DOHH2 (cell line): ENCODE measurements around the gene SMOC2.

Experiments used
- H3F3A ChIP-seq: fragments of 200-600 bp; sonication (generic), shearing (Covaris generic); 2 replicates; pipeline ENCODE4 v1.6.0; 2016; ENCODE audit warnings: antibody characterized with exemption, mild to moderate bottlenecking; ENCODE audit not compliant: control insufficient read depth, insufficient read depth
- H3K27ac ChIP-seq: fragments of 200-600 bp; sonication (generic); 2 replicates; pipeline ENCODE4 v1.5.1; 2014; ENCODE audit warnings: low read depth, mild to moderate bottlenecking, low read length, moderate library complexity
- H3K27me3 ChIP-seq: fragments of 200-600 bp; sonication (generic); 2 replicates; pipeline ENCODE4 v1.6.1; 2014; ENCODE audit warnings: mild to moderate bottlenecking, low read length, mixed read lengths; ENCODE audit not compliant: control insufficient read depth
- H3K36me3 ChIP-seq: fragments of 200-600 bp; sonication (generic); 2 replicates; pipeline ENCODE4 v1.6.1; 2014; ENCODE audit warnings: mild to moderate bottlenecking, low read length, moderate library complexity, mixed read lengths; ENCODE audit not compliant: control insufficient read depth
- H3K4me1 ChIP-seq: fragments of 200-600 bp; sonication (generic); 2 replicates; pipeline ENCODE4 v1.6.1; 2014; ENCODE audit warnings: mild to moderate bottlenecking, low read length, mixed read lengths; ENCODE audit not compliant: control insufficient read depth
- H3K4me2 ChIP-seq: fragments of 200-600 bp; sonication (generic); 2 replicates; pipeline ENCODE4 v1.6.0; 2014; ENCODE audit warnings: mild to moderate bottlenecking, low read length, moderate library complexity
- H3K4me3 ChIP-seq: fragments of 200-600 bp; sonication (generic); 2 replicates; pipeline ENCODE4 v1.5.1; 2014; ENCODE audit warnings: mild to moderate bottlenecking, low read length, mixed read lengths
- H3K79me2 ChIP-seq: fragments of 200-600 bp; sonication (generic); 2 replicates; pipeline ENCODE4 v1.6.1; 2014; ENCODE audit warnings: mild to moderate bottlenecking, low read length, mixed read lengths; ENCODE audit not compliant: control insufficient read depth
- H3K9me2 ChIP-seq: fragments of 200-600 bp; sonication (generic); replicated peaks from 2 replicates; pipeline ENCODE4 v1.6.1; 2014; ENCODE audit warnings: mild to moderate bottlenecking, low read length, mixed read lengths; ENCODE audit not compliant: control insufficient read depth
- H3K9me3 ChIP-seq: fragments of 200-600 bp; sonication (generic); 2 replicates; pipeline ENCODE4 v1.6.1; 2014; ENCODE audit warnings: antibody characterized with exemption, low read length, mixed read lengths; ENCODE audit not compliant: control insufficient read depth, insufficient read depth
- H4K20me1 ChIP-seq: fragments of 200-600 bp; sonication (generic); 2 replicates; pipeline ENCODE4 v1.6.0; 2014; ENCODE audit warnings: low read depth, mild to moderate bottlenecking, antibody characterized with exemption, low read length, moderate library complexity; ENCODE audit not compliant: control insufficient read depth, insufficient read depth
- EZH2phosphoT487 ChIP-seq: fragments of 200-600 bp; sonication (generic); IDR thresholded peaks from 2 replicates; pipeline ENCODE4 v1.6.1; 2017; ENCODE audit warnings: borderline replicate concordance, mild to moderate bottlenecking, antibody characterized with exemption, low read length, moderate library complexity, mixed read lengths
- TF ChIP-seq, protein P1 (sequence below): fragments of 200-600 bp; sonication (generic); IDR thresholded peaks from one replicate; pipeline ENCODE4 v1.5.1; 2014; ENCODE audit warnings: antibody characterized with exemption, mild to moderate bottlenecking, low read depth, low read length; ENCODE audit not compliant: poor library complexity, severe bottlenecking

Gene SMOC2

DNA sequence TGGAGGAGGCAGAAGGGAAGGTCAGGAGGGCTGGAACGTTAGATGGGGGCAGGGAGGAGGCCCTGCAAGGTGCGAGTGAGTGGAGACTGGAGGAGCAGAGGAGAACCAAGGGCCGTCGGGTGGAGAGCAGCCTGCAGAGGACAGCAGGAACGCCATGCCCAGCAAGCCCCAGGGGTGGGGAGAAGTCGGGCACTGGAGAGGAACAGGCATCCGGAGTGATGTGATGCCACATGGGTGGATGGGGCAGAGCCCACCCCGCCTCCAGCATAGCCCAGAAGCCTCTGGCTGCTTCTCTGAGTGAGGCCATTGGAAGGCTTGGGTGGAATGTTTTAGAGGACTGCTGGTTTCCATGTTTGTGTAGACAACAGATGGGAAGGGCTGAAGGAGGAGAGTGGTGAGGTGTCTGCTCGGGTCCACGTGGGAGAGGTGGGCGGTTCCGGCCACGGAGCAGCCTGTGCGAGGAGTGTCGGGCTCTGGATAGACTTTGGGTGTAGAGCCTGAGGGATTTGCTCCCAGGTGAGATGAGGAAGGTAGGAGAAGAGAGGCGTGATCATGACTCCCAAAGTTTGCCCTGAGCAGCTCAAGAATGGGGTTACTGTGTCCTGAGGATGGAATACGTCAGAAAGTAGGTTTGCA is 221.4 kb downstream of the SMOC2 start:
- Histone ChIP-seq H3K9me3 (peaks cover 12% of the 10 kb centered on the region; the same call in 1 of the 2 replicates), H3K4me2 (no peak overlapping the region)
- no peak for TF ChIP-seq EZH2phosphoT487
- TF ChIP-seq, protein P1, sequence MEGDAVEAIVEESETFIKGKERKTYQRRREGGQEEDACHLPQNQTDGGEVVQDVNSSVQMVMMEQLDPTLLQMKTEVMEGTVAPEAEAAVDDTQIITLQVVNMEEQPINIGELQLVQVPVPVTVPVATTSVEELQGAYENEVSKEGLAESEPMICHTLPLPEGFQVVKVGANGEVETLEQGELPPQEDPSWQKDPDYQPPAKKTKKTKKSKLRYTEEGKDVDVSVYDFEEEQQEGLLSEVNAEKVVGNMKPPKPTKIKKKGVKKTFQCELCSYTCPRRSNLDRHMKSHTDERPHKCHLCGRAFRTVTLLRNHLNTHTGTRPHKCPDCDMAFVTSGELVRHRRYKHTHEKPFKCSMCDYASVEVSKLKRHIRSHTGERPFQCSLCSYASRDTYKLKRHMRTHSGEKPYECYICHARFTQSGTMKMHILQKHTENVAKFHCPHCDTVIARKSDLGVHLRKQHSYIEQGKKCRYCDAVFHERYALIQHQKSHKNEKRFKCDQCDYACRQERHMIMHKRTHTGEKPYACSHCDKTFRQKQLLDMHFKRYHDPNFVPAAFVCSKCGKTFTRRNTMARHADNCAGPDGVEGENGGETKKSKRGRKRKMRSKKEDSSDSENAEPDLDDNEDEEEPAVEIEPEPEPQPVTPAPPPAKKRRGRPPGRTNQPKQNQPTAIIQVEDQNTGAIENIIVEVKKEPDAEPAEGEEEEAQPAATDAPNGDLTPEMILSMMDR: no peak

DNA sequence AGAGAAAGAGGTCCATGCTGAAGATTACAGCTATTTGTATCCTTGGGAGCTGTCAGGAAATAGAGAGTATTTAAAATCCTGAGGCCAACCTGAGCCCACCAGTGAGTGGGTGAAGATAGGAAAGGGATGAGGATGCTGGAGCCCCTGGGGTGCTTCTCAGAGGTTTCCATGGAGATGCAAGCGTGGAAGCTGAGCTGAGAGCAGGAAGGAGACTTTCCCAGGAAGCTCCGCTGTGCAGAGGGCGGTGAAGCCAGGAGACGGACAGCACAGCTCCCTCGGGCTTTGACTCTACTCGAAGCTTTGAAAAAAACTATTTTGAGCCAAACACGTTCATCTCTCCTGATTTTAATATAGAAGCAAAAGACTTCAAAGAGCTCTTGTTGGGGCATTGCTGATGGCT is 222.1 kb downstream of the SMOC2 start:
- Histone ChIP-seq H3K27me3 (no peaks in the 10 kb centered on the region), H3K27ac (no peak overlapping the region), H3K9me2 (no peaks in the 10 kb centered on the region), H3K4me1 (no peaks in the 10 kb centered on the region), H3K4me2 (no peak overlapping the region), H3K4me3 (no peak overlapping the region), H3K79me2 (no peaks in the 10 kb centered on the region), H4K20me1 (no peaks in the 10 kb centered on the region), H3K9me3 (peaks cover 12% of the 10 kb centered on the region; the same call in 1 of the 2 replicates), H3K36me3 (no peaks in the 10 kb centered on the region), H3F3A (no peaks in the 10 kb centered on the region)
- TF ChIP-seq, protein P1: no peak
- no peak for TF ChIP-seq EZH2phosphoT487

More for the DNA sequence above, 221.4 kb downstream of the SMOC2 start:
- no peaks in the 10 kb centered on the region for H3K79me2 ChIP-seq
- H3K4me1 ChIP-seq: no peaks in the 10 kb centered on the region
- no peaks in the 10 kb centered on the region for H3K9me2 ChIP-seq
- no peaks in the 10 kb centered on the region for H4K20me1 ChIP-seq
- H3K36me3 ChIP-seq: no peaks in the 10 kb centered on the region
- H3K27ac ChIP-seq: no peak overlapping the region
- no peaks in the 10 kb centered on the region for H3F3A ChIP-seq
- no peak overlapping the region for H3K4me3 ChIP-seq
- no peaks in the 10 kb centered on the region for H3K27me3 ChIP-seq

DNA sequence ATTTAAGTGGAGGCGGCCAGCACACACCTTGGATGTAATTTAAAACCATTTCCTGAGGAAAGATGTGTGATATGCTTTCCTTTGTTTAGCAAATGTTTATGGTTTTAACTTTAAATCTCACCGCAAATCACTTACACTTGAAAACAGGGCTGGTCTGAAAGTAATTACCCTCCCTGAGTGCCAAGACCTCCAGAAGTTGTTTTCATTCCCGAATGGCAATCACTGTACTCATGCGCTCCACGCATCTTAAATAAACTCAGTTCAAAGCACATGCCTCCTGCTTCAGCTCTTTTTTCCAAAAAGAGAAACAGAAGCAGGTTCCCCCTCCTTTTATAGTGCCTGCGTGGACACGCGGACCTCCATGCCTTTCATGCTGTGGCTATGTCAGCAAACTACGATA is 224.0 kb downstream of the SMOC2 start:
- Histone ChIP-seq H3K27me3 (no peaks in the 10 kb centered on the region), H3K4me1 (no peaks in the 10 kb centered on the region), H3K36me3 (no peaks in the 10 kb centered on the region), H3K9me3 (0 out of 2 replicates have a peak, but pooled peaks cover 4% of the 10 kb centered on the region), H3K4me3 (no peak overlapping the region), H3K9me2 (no peaks in the 10 kb centered on the region), H3K79me2 (no peaks in the 10 kb centered on the region), H3F3A (no peaks in the 10 kb centered on the region), H3K4me2 (no peak overlapping the region), H3K27ac (no peak overlapping the region), H4K20me1 (no peaks in the 10 kb centered on the region)
- TF ChIP-seq, protein P1: no peak
- TF ChIP-seq EZH2phosphoT487: no peak
